ENCODE measurements around the gene ITGB1. TPM values are rescaled to one million over a fixed set of nuclear protein-coding genes. Genes with fewer than 3 reads are reported as not detected.

Gene ITGB1
- total RNA-seq, 1 donor: 2,201 TPM

GRCh38 chr10:32954545-32955298 lies 3.3 kb downstream of the ITGB1 start:
- no peak for TF ChIP-seq CTCF (IDR thresholded peaks at IDR 0.05; ENCODE audit: insufficient read depth, low read length)
- no peak for DNase-seq (ENCODE audit: low read depth)
- peak overlapping the region; percentile 81 for H3K4me3 ChIP-seq (ENCODE audit: low read depth, low read length)

GRCh38 chr10:32954080-32954479 lies 4.0 kb downstream of the ITGB1 start:
- no peak for DNase-seq (ENCODE audit: low read depth)
- H3K4me3 ChIP-seq (ENCODE audit: low read depth, low read length): peak overlapping the region; percentile 81
- TF ChIP-seq CTCF (IDR thresholded peaks at IDR 0.05; ENCODE audit: insufficient read depth, low read length): no peak

DNA sequence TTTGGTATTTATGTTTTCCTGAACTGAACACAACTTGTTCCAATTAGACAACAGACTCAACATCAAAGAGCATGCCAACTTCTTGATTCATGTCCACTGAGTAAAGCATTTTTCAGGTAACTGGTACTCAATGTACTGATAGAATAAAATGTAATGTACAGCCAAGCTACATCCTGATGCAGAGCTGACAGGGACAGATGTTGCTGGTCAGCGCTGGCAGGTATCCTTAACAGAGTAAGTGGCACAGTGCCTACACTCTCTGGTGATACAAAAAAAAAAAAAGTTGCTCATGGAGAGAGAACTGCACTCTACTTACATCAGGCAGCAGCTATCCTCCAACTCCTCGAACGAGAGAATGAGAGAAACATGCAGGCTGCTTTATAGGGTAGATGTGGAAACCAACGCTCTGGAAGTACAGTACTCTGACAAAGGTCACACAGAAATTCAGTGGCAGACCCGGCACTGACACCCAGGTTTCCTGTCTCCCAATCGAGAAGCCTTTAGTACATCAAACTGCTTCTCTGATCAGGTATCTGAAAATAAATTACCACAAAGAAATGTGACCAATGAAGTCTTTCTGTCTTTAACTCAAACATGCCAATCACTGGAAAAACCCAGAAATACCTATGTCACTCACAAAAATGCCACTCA lies 4.6 kb downstream of the ITGB1 start:
- no peak for DNase-seq (ENCODE audit: low read depth)
- TF ChIP-seq CTCF (IDR thresholded peaks at IDR 0.05; ENCODE audit: insufficient read depth, low read length): no peak
- H3K4me3 ChIP-seq (ENCODE audit: low read depth, low read length): peak overlapping the region; percentile 81

DNA sequence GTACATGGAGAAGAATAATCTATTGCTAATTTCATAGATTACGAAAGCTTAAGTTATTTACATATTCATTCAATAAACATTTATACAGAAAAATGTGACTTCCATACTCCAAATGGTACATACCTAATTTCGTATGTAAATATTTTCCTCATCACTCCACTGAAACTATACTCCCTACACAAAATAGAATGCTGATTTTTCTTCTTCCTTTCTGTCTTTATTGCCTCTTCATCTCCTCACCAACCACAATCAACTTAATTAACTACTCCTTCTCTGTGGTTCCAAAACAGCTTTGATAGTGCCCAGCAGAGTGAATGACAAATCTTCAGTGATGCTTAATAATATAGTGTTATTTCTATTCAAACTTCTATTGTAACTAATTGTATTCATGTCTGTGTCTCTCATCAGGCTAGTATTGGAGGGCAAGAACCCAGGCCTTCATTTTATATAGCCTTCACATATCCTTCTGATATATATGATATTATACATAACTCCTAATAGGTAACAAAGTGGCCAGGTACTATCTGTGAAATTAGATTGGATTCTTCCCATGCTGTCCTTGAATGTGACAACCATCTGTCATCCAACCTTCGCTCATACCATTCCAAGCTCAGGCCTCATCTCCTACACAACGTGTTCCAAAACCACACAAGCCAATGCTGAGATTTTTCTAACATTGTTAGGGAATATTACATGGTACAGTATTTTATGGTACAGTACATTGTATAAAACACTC lies 5.3 kb downstream of the ITGB1 start:
- DNase-seq (ENCODE audit: low read depth): no peak
- no peak overlapping the region for H3K4me3 ChIP-seq (ENCODE audit: low read depth, low read length)
- no peak for TF ChIP-seq CTCF (IDR thresholded peaks at IDR 0.05; ENCODE audit: insufficient read depth, low read length)

DNA sequence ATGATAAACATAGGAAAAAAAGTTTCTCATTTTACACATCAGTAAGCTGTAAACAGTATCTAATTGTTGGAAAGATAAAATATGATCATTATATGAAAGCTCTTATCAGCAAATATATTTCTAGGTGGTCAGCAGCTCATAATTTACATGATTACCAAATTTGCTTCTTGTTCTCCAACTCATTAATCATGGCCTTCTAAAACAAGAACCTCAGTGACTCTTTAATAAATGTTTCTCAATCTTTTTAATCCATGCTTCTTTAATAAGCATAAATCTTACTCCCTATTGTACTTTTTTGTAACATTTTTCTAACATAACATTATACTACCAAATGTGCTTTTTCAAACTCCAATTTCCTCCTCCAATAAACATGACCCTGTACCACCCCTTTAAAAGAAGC lies 5.9 kb downstream of the ITGB1 start:
- no peak for TF ChIP-seq CTCF (IDR thresholded peaks at IDR 0.05; ENCODE audit: insufficient read depth, low read length)
- no peak for DNase-seq (ENCODE audit: low read depth)
- H3K4me3 ChIP-seq (ENCODE audit: low read depth, low read length): no peak overlapping the region

DNA sequence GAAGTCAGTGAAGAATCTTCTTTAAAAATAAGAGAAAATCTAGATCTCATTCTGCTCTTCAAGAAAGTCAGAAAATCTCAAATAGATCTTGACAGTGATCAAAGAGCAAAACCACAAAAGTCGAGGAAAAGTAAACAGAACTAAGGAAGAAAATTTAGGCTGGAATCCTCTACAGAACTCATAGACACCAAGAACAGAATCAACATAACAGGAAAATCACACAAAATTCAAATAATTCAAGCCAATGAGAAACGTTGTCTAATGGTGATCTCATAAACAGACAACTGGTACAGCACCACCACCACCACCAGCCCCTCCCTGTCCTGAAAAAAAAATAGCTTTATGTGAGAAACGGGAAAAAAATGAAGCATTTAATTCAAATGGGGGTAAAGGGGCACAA lies 6.9 kb downstream of the ITGB1 start:
- no peak for TF ChIP-seq CTCF (IDR thresholded peaks at IDR 0.05; ENCODE audit: insufficient read depth, low read length)
- no peak for DNase-seq (ENCODE audit: low read depth)
- no peak overlapping the region for H3K4me3 ChIP-seq (ENCODE audit: low read depth, low read length)
